Mesendoderm (in vitro differentiated cells): ENCODE data around the gene GRIK2.

Experiments used
- DNase-seq: peaks from one replicate; pipeline ENCODE4 v3.0.0; 2013
- H2AK5ac ChIP-seq: 2 replicates; pipeline ENCODE4 v1.6.1; 2013; ENCODE audit warnings: low read length, inconsistent platforms
- H2BK120ac ChIP-seq: 2 replicates; pipeline ENCODE4 v1.6.1; 2013; ENCODE audit warnings: low read depth, mild to moderate bottlenecking, low read length, moderate library complexity, mixed read lengths
- H2BK15ac ChIP-seq: replicated peaks from 2 replicates; pipeline ENCODE4 v1.6.1; 2013; ENCODE audit warnings: low read depth, mild to moderate bottlenecking, moderate library complexity
- H2BK5ac ChIP-seq: 2 replicates; pipeline ENCODE4 v1.6.1; 2013; ENCODE audit warnings: low read length, inconsistent platforms
- H3K18ac ChIP-seq: 2 replicates; pipeline ENCODE4 v1.6.1; 2013; ENCODE audit warnings: mild to moderate bottlenecking, low read length, mixed read lengths
- H3K23ac ChIP-seq: one replicate; pipeline ENCODE4 v1.6.1; 2013; ENCODE audit warnings: low read length
- H3K27ac ChIP-seq: 2 replicates; pipeline ENCODE4 v1.5.1; 2013; ENCODE audit warnings: low read depth, mild to moderate bottlenecking, inconsistent platforms, low read length, moderate library complexity
- H3K27me3 ChIP-seq: 2 replicates; pipeline ENCODE4 v1.6.1; 2013; ENCODE audit warnings: low read length, control low read depth, mild to moderate bottlenecking, inconsistent platforms; ENCODE audit not compliant: insufficient read depth, poor library complexity
- H3K36me3 ChIP-seq: 2 replicates; pipeline ENCODE4 v1.6.1; 2013; ENCODE audit warnings: low read length, inconsistent platforms; ENCODE audit not compliant: control insufficient read depth, insufficient read depth
- H3K4ac ChIP-seq: one replicate; pipeline ENCODE4 v1.6.1; 2013; ENCODE audit warnings: low read depth, mild to moderate bottlenecking, low read length, moderate library complexity
- H3K4me1 ChIP-seq: 2 replicates; pipeline ENCODE4 v1.6.1; 2013; ENCODE audit warnings: low read depth, low read length, inconsistent platforms; ENCODE audit not compliant: control insufficient read depth
- H3K4me2 ChIP-seq: 2 replicates; pipeline ENCODE4 v1.6.1; 2013; ENCODE audit warnings: low read length
- H3K4me3 ChIP-seq: 2 replicates; pipeline ENCODE4 v1.5.1; 2013; ENCODE audit warnings: mild to moderate bottlenecking, low read length
- H3K56ac ChIP-seq: one replicate; pipeline ENCODE4 v1.6.1; 2013; ENCODE audit warnings: low read length
- H3K79me1 ChIP-seq: 2 replicates; pipeline ENCODE4 v1.6.1; 2013; ENCODE audit warnings: low read length, inconsistent platforms
- H3K79me2 ChIP-seq: 2 replicates; pipeline ENCODE4 v1.6.1; 2013; ENCODE audit warnings: mild to moderate bottlenecking, low read length; ENCODE audit not compliant: control insufficient read depth, insufficient read depth
- H3K9ac ChIP-seq: 2 replicates; pipeline ENCODE4 v1.6.1; 2013; ENCODE audit warnings: low read length, inconsistent platforms
- H4K5ac ChIP-seq: one replicate; pipeline ENCODE4 v1.6.1; 2013; ENCODE audit warnings: low read length
- H4K8ac ChIP-seq: one replicate; pipeline ENCODE4 v1.6.1; 2013; ENCODE audit warnings: low read depth, mild to moderate bottlenecking, control low read depth, low read length, moderate library complexity
- WGBS: extraction: QIAGEN DNeasy Blood & Tissue Kit; methylation state at CpG from one replicate; pipeline ENCODE4 v1.1.7; 2013; ENCODE audit warnings: low lambda C conversion rate, missing lambda C conversion rate; ENCODE audit not compliant: insufficient coverage; ENCODE audit errors: extremely low coverage; 5-methylcytosine and 5-hydroxymethylcytosine counted together

GRIK2 gene

GRCh38 chr6:101722471-101722870, 329.0 kb downstream of the GRIK2 start:
- H3K9ac ChIP-seq = no peak overlapping the region
- H3K4me2 ChIP-seq = no peak overlapping the region
- H2BK5ac ChIP-seq = no peak overlapping the region
- H2BK15ac ChIP-seq = no peak overlapping the region
- no CpG with 5 or more reads among the region's 1 CpG for WGBS
- no peak for DNase-seq
- H3K79me1 ChIP-seq = no peaks in the 10 kb centered on the region
- peaks cover 3% of the 10 kb centered on the region for H3K27me3 ChIP-seq
- no peak overlapping the region for H3K23ac ChIP-seq
- H4K5ac ChIP-seq = no peak overlapping the region
- H3K56ac ChIP-seq = no peak overlapping the region
- H3K79me2 ChIP-seq = no peaks in the 10 kb centered on the region
- H3K18ac ChIP-seq = no peak overlapping the region
- no peak overlapping the region for H2AK5ac ChIP-seq
- no peaks in the 10 kb centered on the region for H3K4me1 ChIP-seq
- no peak overlapping the region for H3K4ac ChIP-seq
- no peak overlapping the region for H4K8ac ChIP-seq
- no peak overlapping the region for H3K4me3 ChIP-seq
- H2BK120ac ChIP-seq = no peak overlapping the region
- no peak overlapping the region for H3K27ac ChIP-seq
- no peaks in the 10 kb centered on the region for H3K36me3 ChIP-seq

GRCh38 chr6:101722991-101723579, 329.6 kb downstream of the GRIK2 start:
- Histone ChIP-seq H3K36me3 (no peaks in the 10 kb centered on the region), H3K18ac (no peak overlapping the region), H2BK120ac (no peak overlapping the region), H3K56ac (no peak overlapping the region), H3K4me1 (no peaks in the 10 kb centered on the region), H3K4me2 (no peak overlapping the region), H3K27me3 (peaks cover 3% of the 10 kb centered on the region), H2AK5ac (no peak overlapping the region), H3K4ac (no peak overlapping the region), H4K5ac (no peak overlapping the region), H3K9ac (no peak overlapping the region), H3K79me2 (no peaks in the 10 kb centered on the region), H3K27ac (no peak overlapping the region), H3K4me3 (no peak overlapping the region), H3K79me1 (no peaks in the 10 kb centered on the region), H2BK15ac (no peak overlapping the region), H2BK5ac (no peak overlapping the region), H4K8ac (no peak overlapping the region), H3K23ac (no peak overlapping the region)
- DNase-seq = no peak
- no CpG with 5 or more reads among the region's 1 CpG for WGBS

- no peaks in the 10 kb centered on the region for H3K79me1 ChIP-seq
- H3K18ac ChIP-seq = no peak overlapping the region
- no peak overlapping the region for H4K5ac ChIP-seq
- no peak overlapping the region for H3K56ac ChIP-seq
- H4K8ac ChIP-seq = no peak overlapping the region
- H3K9ac ChIP-seq = no peak overlapping the region
- H2BK120ac ChIP-seq = no peak overlapping the region
- no peak overlapping the region for H3K4me3 ChIP-seq
- H2BK5ac ChIP-seq = no peak overlapping the region
- H3K23ac ChIP-seq = no peak overlapping the region
- no peak overlapping the region for H3K4me2 ChIP-seq
- DNase-seq = no peak
- H3K4ac ChIP-seq = no peak overlapping the region
- no peaks in the 10 kb centered on the region for H3K27me3 ChIP-seq
- H3K4me1 ChIP-seq = no peaks in the 10 kb centered on the region
- no peak overlapping the region for H3K27ac ChIP-seq
- H2AK5ac ChIP-seq = no peak overlapping the region
- no peaks in the 10 kb centered on the region for H3K36me3 ChIP-seq
- H2BK15ac ChIP-seq = no peak overlapping the region
- H3K79me2 ChIP-seq = no peaks in the 10 kb centered on the region
- WGBS = no CpG with 5 or more reads among the region's 2 CpGs
These were observed 334.9 kb downstream of the GRIK2 start for GRCh38 chr6:101728388-101728787.

GRCh38 chr6:101728956-101729355, 335.4 kb downstream of the GRIK2 start:
- H2BK5ac ChIP-seq = no peak overlapping the region
- no peak overlapping the region for H3K56ac ChIP-seq
- no peaks in the 10 kb centered on the region for H3K79me1 ChIP-seq
- H3K4ac ChIP-seq = no peak overlapping the region
- H2BK15ac ChIP-seq = no peak overlapping the region
- H3K27me3 ChIP-seq = no peaks in the 10 kb centered on the region
- H4K5ac ChIP-seq = no peak overlapping the region
- H3K18ac ChIP-seq = no peak overlapping the region
- no peak overlapping the region for H4K8ac ChIP-seq
- no peak overlapping the region for H3K23ac ChIP-seq
- no peak overlapping the region for H2AK5ac ChIP-seq
- no peaks in the 10 kb centered on the region for H3K4me1 ChIP-seq
- no peak overlapping the region for H3K9ac ChIP-seq
- no peaks in the 10 kb centered on the region for H3K36me3 ChIP-seq
- H3K79me2 ChIP-seq = no peaks in the 10 kb centered on the region
- H2BK120ac ChIP-seq = no peak overlapping the region
- no peak overlapping the region for H3K4me2 ChIP-seq
- no peak for DNase-seq
- no peak overlapping the region for H3K4me3 ChIP-seq
- no peak overlapping the region for H3K27ac ChIP-seq

GRCh38 chr6:101730954-101731353, 337.4 kb downstream of the GRIK2 start:
- DNase-seq = no peak
- no peak overlapping the region for H3K18ac ChIP-seq
- H3K4ac ChIP-seq = no peak overlapping the region
- no peak overlapping the region for H3K56ac ChIP-seq
- no peak overlapping the region for H4K8ac ChIP-seq
- no peak overlapping the region for H3K23ac ChIP-seq
- no peaks in the 10 kb centered on the region for H3K27me3 ChIP-seq
- no peak overlapping the region for H3K4me2 ChIP-seq
- H3K79me1 ChIP-seq = no peaks in the 10 kb centered on the region
- H4K5ac ChIP-seq = no peak overlapping the region
- H2BK120ac ChIP-seq = no peak overlapping the region
- no CpG with 5 or more reads among the region's 2 CpGs for whole genome bisulfite sequencing
- H2BK5ac ChIP-seq = no peak overlapping the region
- H2AK5ac ChIP-seq = no peak overlapping the region
- H2BK15ac ChIP-seq = no peak overlapping the region
- H3K4me1 ChIP-seq = no peaks in the 10 kb centered on the region
- H3K79me2 ChIP-seq = no peaks in the 10 kb centered on the region
- H3K27ac ChIP-seq = no peak overlapping the region
- H3K9ac ChIP-seq = no peak overlapping the region
- H3K36me3 ChIP-seq = no peaks in the 10 kb centered on the region
- H3K4me3 ChIP-seq = no peak overlapping the region

- Histone ChIP-seq H3K36me3 (no peaks in the 10 kb centered on the region), H2BK5ac (no peak overlapping the region), H3K4me1 (no peaks in the 10 kb centered on the region), H2BK120ac (no peak overlapping the region), H3K9ac (no peak overlapping the region), H3K79me1 (no peaks in the 10 kb centered on the region), H3K4me2 (no peak overlapping the region), H3K27ac (no peak overlapping the region), H3K4me3 (no peak overlapping the region), H2BK15ac (no peak overlapping the region), H2AK5ac (no peak overlapping the region), H3K23ac (no peak overlapping the region), H3K4ac (no peak overlapping the region), H4K8ac (no peak overlapping the region), H3K18ac (no peak overlapping the region), H4K5ac (no peak overlapping the region), H3K56ac (no peak overlapping the region), H3K27me3 (no peaks in the 10 kb centered on the region), H3K79me2 (no peaks in the 10 kb centered on the region)
- no peak for DNase-seq
These were observed 340.4 kb downstream of the GRIK2 start for GRCh38 chr6:101733899-101734298.
